DOHH2 (cell line): ENCODE measurements around the gene MACF1.

Source experiments
- H3F3A ChIP-seq: fragments of 200-600 bp; sonication (generic), shearing (Covaris generic); 2 replicates; pipeline ENCODE4 v1.6.0; 2016; ENCODE audit warnings: antibody characterized with exemption, mild to moderate bottlenecking; ENCODE audit not compliant: control insufficient read depth, insufficient read depth
- H3K27ac ChIP-seq: fragments of 200-600 bp; sonication (generic); 2 replicates; pipeline ENCODE4 v1.5.1; 2014; ENCODE audit warnings: low read depth, mild to moderate bottlenecking, low read length, moderate library complexity
- H3K27me3 ChIP-seq: fragments of 200-600 bp; sonication (generic); 2 replicates; pipeline ENCODE4 v1.6.1; 2014; ENCODE audit warnings: mild to moderate bottlenecking, low read length, mixed read lengths; ENCODE audit not compliant: control insufficient read depth
- H3K36me3 ChIP-seq: fragments of 200-600 bp; sonication (generic); 2 replicates; pipeline ENCODE4 v1.6.1; 2014; ENCODE audit warnings: mild to moderate bottlenecking, low read length, moderate library complexity, mixed read lengths; ENCODE audit not compliant: control insufficient read depth
- H3K4me1 ChIP-seq: fragments of 200-600 bp; sonication (generic); 2 replicates; pipeline ENCODE4 v1.6.1; 2014; ENCODE audit warnings: mild to moderate bottlenecking, low read length, mixed read lengths; ENCODE audit not compliant: control insufficient read depth
- H3K4me2 ChIP-seq: fragments of 200-600 bp; sonication (generic); 2 replicates; pipeline ENCODE4 v1.6.0; 2014; ENCODE audit warnings: mild to moderate bottlenecking, low read length, moderate library complexity
- H3K4me3 ChIP-seq: fragments of 200-600 bp; sonication (generic); 2 replicates; pipeline ENCODE4 v1.5.1; 2014; ENCODE audit warnings: mild to moderate bottlenecking, low read length, mixed read lengths
- H3K79me2 ChIP-seq: fragments of 200-600 bp; sonication (generic); 2 replicates; pipeline ENCODE4 v1.6.1; 2014; ENCODE audit warnings: mild to moderate bottlenecking, low read length, mixed read lengths; ENCODE audit not compliant: control insufficient read depth
- H3K9me2 ChIP-seq: fragments of 200-600 bp; sonication (generic); replicated peaks from 2 replicates; pipeline ENCODE4 v1.6.1; 2014; ENCODE audit warnings: mild to moderate bottlenecking, low read length, mixed read lengths; ENCODE audit not compliant: control insufficient read depth
- H3K9me3 ChIP-seq: fragments of 200-600 bp; sonication (generic); 2 replicates; pipeline ENCODE4 v1.6.1; 2014; ENCODE audit warnings: antibody characterized with exemption, low read length, mixed read lengths; ENCODE audit not compliant: control insufficient read depth, insufficient read depth
- H4K20me1 ChIP-seq: fragments of 200-600 bp; sonication (generic); 2 replicates; pipeline ENCODE4 v1.6.0; 2014; ENCODE audit warnings: low read depth, mild to moderate bottlenecking, antibody characterized with exemption, low read length, moderate library complexity; ENCODE audit not compliant: control insufficient read depth, insufficient read depth
- EZH2phosphoT487 ChIP-seq: fragments of 200-600 bp; sonication (generic); IDR thresholded peaks from 2 replicates; pipeline ENCODE4 v1.6.1; 2017; ENCODE audit warnings: borderline replicate concordance, mild to moderate bottlenecking, antibody characterized with exemption, low read length, moderate library complexity, mixed read lengths
- TF ChIP-seq, protein P1 (sequence below): fragments of 200-600 bp; sonication (generic); IDR thresholded peaks from one replicate; pipeline ENCODE4 v1.5.1; 2014; ENCODE audit warnings: antibody characterized with exemption, mild to moderate bottlenecking, low read depth, low read length; ENCODE audit not compliant: poor library complexity, severe bottlenecking

The MACF1 gene

DNA sequence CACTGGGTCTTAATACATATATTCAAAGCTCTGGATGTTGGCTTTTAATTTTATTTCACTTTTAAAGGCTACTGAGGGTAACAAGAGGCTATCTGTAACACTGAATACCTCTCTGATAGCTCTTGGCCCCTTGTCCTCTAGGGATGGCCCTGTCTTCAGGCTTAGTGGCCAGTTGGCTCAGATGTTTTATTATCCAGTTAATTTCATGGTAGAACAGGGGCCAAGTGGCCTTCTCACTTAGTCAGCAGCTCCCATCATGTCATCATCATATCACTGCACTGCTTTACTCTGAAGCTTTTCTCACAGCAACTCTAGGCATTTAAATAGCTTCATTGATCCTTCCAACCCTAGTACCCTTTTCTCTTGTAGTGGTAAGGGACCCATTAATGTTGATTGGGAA is 40.2 kb upstream of the MACF1 start:
- Histone ChIP-seq H3K79me2 (no peaks in the 10 kb centered on the region), H3K4me1 (no peaks in the 10 kb centered on the region), H3K4me2 (no peak overlapping the region)

DNA sequence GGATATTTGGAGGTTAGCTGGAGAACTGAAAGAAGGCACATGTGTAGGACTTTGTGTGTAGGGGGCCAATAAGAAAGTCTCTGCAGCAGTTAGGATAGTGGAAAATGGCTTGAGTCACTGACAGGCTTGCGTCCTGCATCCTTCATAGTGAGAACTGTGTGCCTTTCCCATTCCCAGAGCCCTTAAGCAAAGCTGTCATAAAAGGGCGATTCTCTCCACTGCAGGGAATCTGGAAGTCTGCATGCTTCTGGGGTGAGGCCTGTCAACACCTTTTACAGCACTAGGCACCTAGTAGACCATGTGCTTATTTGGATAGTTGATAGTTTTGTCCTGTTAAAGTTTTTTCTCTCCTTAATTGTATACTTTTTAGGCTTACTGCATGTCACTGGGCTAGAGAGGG is 39.4 kb upstream of the MACF1 start:
- Histone ChIP-seq H4K20me1 (no peaks in the 10 kb centered on the region), H3K36me3 (no peaks in the 10 kb centered on the region), H3K4me1 (no peaks in the 10 kb centered on the region), H3K9me2 (no peaks in the 10 kb centered on the region), H3K4me3 (no peak overlapping the region), H3K27me3 (peaks cover 27% of the 10 kb centered on the region), H3K79me2 (no peaks in the 10 kb centered on the region), H3K27ac (no peak overlapping the region), H3K9me3 (no peaks in the 10 kb centered on the region), H3K4me2 (no peak overlapping the region), H3F3A (no peaks in the 10 kb centered on the region)
- TF ChIP-seq, protein P1, sequence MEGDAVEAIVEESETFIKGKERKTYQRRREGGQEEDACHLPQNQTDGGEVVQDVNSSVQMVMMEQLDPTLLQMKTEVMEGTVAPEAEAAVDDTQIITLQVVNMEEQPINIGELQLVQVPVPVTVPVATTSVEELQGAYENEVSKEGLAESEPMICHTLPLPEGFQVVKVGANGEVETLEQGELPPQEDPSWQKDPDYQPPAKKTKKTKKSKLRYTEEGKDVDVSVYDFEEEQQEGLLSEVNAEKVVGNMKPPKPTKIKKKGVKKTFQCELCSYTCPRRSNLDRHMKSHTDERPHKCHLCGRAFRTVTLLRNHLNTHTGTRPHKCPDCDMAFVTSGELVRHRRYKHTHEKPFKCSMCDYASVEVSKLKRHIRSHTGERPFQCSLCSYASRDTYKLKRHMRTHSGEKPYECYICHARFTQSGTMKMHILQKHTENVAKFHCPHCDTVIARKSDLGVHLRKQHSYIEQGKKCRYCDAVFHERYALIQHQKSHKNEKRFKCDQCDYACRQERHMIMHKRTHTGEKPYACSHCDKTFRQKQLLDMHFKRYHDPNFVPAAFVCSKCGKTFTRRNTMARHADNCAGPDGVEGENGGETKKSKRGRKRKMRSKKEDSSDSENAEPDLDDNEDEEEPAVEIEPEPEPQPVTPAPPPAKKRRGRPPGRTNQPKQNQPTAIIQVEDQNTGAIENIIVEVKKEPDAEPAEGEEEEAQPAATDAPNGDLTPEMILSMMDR, result no peak
- no peak for TF ChIP-seq EZH2phosphoT487

More for the DNA sequence above, 40.2 kb upstream of the MACF1 start:
- Histone ChIP-seq H3K36me3 (no peaks in the 10 kb centered on the region), H4K20me1 (no peaks in the 10 kb centered on the region), H3K27ac (no peak overlapping the region), H3F3A (no peaks in the 10 kb centered on the region), H3K9me2 (no peaks in the 10 kb centered on the region), H3K9me3 (no peaks in the 10 kb centered on the region), H3K27me3 (peaks cover 35% of the 10 kb centered on the region), H3K4me3 (no peak overlapping the region)
- TF ChIP-seq, protein P1, result no peak
- TF ChIP-seq EZH2phosphoT487, result no peak

DNA sequence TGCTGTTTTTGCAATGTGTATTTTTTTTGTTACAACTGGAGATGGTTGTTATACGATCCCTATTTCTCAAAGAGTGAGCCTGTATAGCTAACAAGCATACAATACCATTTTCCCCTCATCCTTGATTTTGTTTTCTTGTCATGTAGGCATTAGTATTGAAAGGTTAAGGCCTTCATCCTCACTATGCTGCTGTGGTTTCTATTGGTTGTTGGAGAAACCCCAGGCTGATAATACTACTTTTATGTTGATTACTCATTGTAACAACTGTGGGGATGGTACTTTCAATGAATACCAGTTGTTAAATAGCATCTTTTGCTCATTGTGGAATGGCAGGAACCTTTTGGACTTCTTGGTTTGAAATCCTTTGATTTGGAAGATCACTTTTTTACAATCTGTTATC is 39.0 kb upstream of the MACF1 start:
- Histone ChIP-seq H3K4me3 (no peak overlapping the region), H3F3A (no peaks in the 10 kb centered on the region), H3K27me3 (peaks cover 27% of the 10 kb centered on the region), H3K4me2 (no peak overlapping the region), H3K36me3 (no peaks in the 10 kb centered on the region), H3K4me1 (no peaks in the 10 kb centered on the region), H3K9me3 (no peaks in the 10 kb centered on the region), H3K27ac (no peak overlapping the region), H4K20me1 (no peaks in the 10 kb centered on the region), H3K79me2 (no peaks in the 10 kb centered on the region), H3K9me2 (no peaks in the 10 kb centered on the region)
- TF ChIP-seq, protein P1, result no peak
- no peak for TF ChIP-seq EZH2phosphoT487
